Neural cell (in vitro differentiated cells): ENCODE measurements around the gene MDGA2. TPM values are rescaled to one million over a fixed set of nuclear protein-coding genes. Genes with fewer than 3 reads are reported as not detected.

Experiments
- H2AFZ ChIP-seq: fragments of 200-600, 300-800 bp; sonication (generic), shearing (Covaris generic); 2 replicates; pipeline ENCODE4 v1.6.0; 2014; ENCODE audit warnings: low read depth, mild to moderate bottlenecking, antibody characterized with exemption, low read length, moderate library complexity
- H3F3A ChIP-seq: fragments of 200-600 bp; shearing (Covaris generic); 2 replicates; pipeline ENCODE4 v1.6.1; 2016; ENCODE audit warnings: mild to moderate bottlenecking, moderate library complexity, mixed read lengths, antibody characterized with exemption, low read length; ENCODE audit not compliant: insufficient read depth, poor library complexity, severe bottlenecking
- H3K27ac ChIP-seq: fragments of 200-600, 300-800 bp; sonication (generic), shearing (Covaris generic); 2 replicates; pipeline ENCODE4 v1.5.1; 2014; ENCODE audit warnings: mild to moderate bottlenecking, low read length, moderate library complexity
- H3K27me3 ChIP-seq: fragments of 300-800, 200-600 bp; sonication (generic), shearing (Covaris generic); 2 replicates; pipeline ENCODE4 v1.6.0; 2014; ENCODE audit warnings: mild to moderate bottlenecking, low read depth, low read length, moderate library complexity; ENCODE audit not compliant: insufficient read depth
- H3K36me3 ChIP-seq: fragments of 300-800, 200-600 bp; sonication (generic), shearing (Covaris generic); 2 replicates; pipeline ENCODE4 v1.5.1; 2014; ENCODE audit warnings: mild to moderate bottlenecking, antibody characterized with exemption, low read length, moderate library complexity; ENCODE audit not compliant: insufficient read depth
- H3K4me2 ChIP-seq: fragments of 300-800, 200-600 bp; sonication (generic), shearing (Covaris generic); 2 replicates; pipeline ENCODE4 v1.6.0; 2014; ENCODE audit warnings: mild to moderate bottlenecking, low read length
- H3K4me3 ChIP-seq: fragments of 300-800, 200-600 bp; sonication (generic), shearing (Covaris generic); 2 replicates; pipeline ENCODE4 v1.5.1; 2014; ENCODE audit warnings: mild to moderate bottlenecking, low read length, moderate library complexity
- H3K79me2 ChIP-seq: fragments of 200-600 bp; shearing (Covaris generic); replicated peaks from 2 replicates; pipeline ENCODE4 v1.6.0; 2014; ENCODE audit warnings: mild to moderate bottlenecking, low read length, moderate library complexity; ENCODE audit not compliant: insufficient read depth
- H3K9ac ChIP-seq: fragments of 300-800, 200-600 bp; sonication (generic), shearing (Covaris generic); 2 replicates; pipeline ENCODE4 v1.6.1; 2016; ENCODE audit warnings: mild to moderate bottlenecking, low read length, mixed read lengths
- H3K9me2 ChIP-seq: fragments of 200-600 bp; shearing (Covaris generic); 2 replicates; pipeline ENCODE4 v1.6.1; 2016; ENCODE audit warnings: mild to moderate bottlenecking, low read length, mixed read lengths; ENCODE audit not compliant: insufficient read depth
- H3K9me3 ChIP-seq: fragments of 200-600, 300-800 bp; sonication (generic), shearing (Covaris generic); 2 replicates; pipeline ENCODE4 v1.6.1; 2016; ENCODE audit warnings: mild to moderate bottlenecking, mixed run types, low read length, moderate library complexity, mixed read lengths
- H4K20me1 ChIP-seq: fragments of 200-600 bp; shearing (Covaris generic); 2 replicates; pipeline ENCODE4 v1.6.1; 2016; ENCODE audit warnings: mild to moderate bottlenecking, mixed run types; ENCODE audit not compliant: insufficient read depth
- EP300 ChIP-seq: fragments of 450-650 bp; conservative IDR thresholded peaks from 2 replicates; pipeline ENCODE4 v1.6.1; 2014; ENCODE audit warnings: antibody characterized with exemption, mild to moderate bottlenecking, moderate library complexity; ENCODE audit not compliant: poor library complexity, severe bottlenecking
- EZH2 ChIP-seq: fragments of 200-600, 300-800 bp; shearing (Covaris generic), sonication (generic); IDR thresholded peaks from 2 replicates; pipeline ENCODE4 v1.6.1; 2014; ENCODE audit warnings: antibody characterized with exemption, low read length, borderline replicate concordance, mild to moderate bottlenecking; ENCODE audit not compliant: insufficient read depth, poor library complexity, severe bottlenecking
- MXI1 ChIP-seq: fragments of 450-650 bp; conservative IDR thresholded peaks from 2 replicates; pipeline ENCODE4 v1.6.1; 2014; ENCODE audit warnings: antibody characterized with exemption, mild to moderate bottlenecking; ENCODE audit not compliant: poor library complexity, severe bottlenecking
- POLR2AphosphoS5 ChIP-seq: IDR thresholded peaks from 2 replicates; pipeline ENCODE4 v1.6.1; 2012
- RAD21 ChIP-seq: fragments of 450-650 bp; conservative IDR thresholded peaks from 2 replicates; pipeline ENCODE4 v1.6.1; 2014; ENCODE audit warnings: antibody characterized with exemption, mild to moderate bottlenecking, moderate library complexity
- SMC3 ChIP-seq: fragments of 450-650 bp; conservative IDR thresholded peaks from 2 replicates; pipeline ENCODE4 v1.6.1; 2014; ENCODE audit warnings: antibody characterized with exemption, mild to moderate bottlenecking, moderate library complexity; ENCODE audit not compliant: poor library complexity
- TAF1 ChIP-seq: IDR thresholded peaks from 2 replicates; pipeline ENCODE4 v1.6.1; 2012; ENCODE audit warnings: low read depth
- polyA plus RNA-seq: library from polyadenylated mRNA; depleted of rRNA; stranded (reverse); fragments of >200 nt; gene quantifications from 2 replicates; pipeline ENCODE4 v1.2.3, GENCODE V29; 2014
- TF ChIP-seq, protein P1 (sequence below): IDR thresholded peaks from 2 replicates; pipeline ENCODE4 v1.6.1; 2012; ENCODE audit warnings: borderline replicate concordance
- TF ChIP-seq, protein P2 (sequence below): fragments of 450-650 bp; IDR thresholded peaks from 2 replicates; pipeline ENCODE4 v1.5.1; 2014; ENCODE audit warnings: antibody characterized with exemption, mild to moderate bottlenecking, moderate library complexity; ENCODE audit not compliant: poor library complexity, severe bottlenecking

Gene MDGA2
- polyA plus RNA-seq, 1 donor from 2014 or later = 3.8 TPM

DNA sequence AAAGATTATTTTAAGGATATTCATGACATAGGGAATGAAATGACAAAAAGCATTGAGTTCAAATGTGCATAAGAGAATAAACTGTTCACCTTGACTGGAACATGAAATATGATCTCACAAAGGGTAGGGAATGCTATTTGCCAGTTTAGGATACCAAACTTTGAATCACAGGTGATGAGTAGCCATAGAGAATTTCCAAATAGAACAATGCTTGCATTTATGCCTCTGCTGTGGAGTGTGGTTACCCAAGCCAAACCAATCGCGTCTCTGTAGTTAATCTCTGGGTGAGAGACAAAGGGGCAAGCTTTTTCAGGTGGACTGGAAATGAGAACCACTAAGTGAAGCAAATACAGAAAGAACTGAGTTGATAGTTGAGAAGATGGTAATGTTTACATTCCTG, 652.7 kb downstream of the MDGA2 start:
- H3K9me2 ChIP-seq = no peaks in the 10 kb centered on the region
- no peaks in the 10 kb centered on the region for H3K9me3 ChIP-seq
- no peaks in the 10 kb centered on the region for H3K79me2 ChIP-seq
- no peak overlapping the region for H3K4me3 ChIP-seq
- no peaks in the 10 kb centered on the region for H3F3A ChIP-seq
- H2AFZ ChIP-seq = no peak overlapping the region
- no peak overlapping the region for H3K9ac ChIP-seq
- H3K36me3 ChIP-seq = no peaks in the 10 kb centered on the region
- H3K27ac ChIP-seq = no peak overlapping the region
- H3K4me2 ChIP-seq = no peak overlapping the region
- TF ChIP-seq TAF1 (no peak), POLR2AphosphoS5 (no peak), SMC3 (no peak), EP300 (no peak), MXI1 (no peak), EZH2 (no peak), RAD21 (no peak)
- TF ChIP-seq, protein P1, sequence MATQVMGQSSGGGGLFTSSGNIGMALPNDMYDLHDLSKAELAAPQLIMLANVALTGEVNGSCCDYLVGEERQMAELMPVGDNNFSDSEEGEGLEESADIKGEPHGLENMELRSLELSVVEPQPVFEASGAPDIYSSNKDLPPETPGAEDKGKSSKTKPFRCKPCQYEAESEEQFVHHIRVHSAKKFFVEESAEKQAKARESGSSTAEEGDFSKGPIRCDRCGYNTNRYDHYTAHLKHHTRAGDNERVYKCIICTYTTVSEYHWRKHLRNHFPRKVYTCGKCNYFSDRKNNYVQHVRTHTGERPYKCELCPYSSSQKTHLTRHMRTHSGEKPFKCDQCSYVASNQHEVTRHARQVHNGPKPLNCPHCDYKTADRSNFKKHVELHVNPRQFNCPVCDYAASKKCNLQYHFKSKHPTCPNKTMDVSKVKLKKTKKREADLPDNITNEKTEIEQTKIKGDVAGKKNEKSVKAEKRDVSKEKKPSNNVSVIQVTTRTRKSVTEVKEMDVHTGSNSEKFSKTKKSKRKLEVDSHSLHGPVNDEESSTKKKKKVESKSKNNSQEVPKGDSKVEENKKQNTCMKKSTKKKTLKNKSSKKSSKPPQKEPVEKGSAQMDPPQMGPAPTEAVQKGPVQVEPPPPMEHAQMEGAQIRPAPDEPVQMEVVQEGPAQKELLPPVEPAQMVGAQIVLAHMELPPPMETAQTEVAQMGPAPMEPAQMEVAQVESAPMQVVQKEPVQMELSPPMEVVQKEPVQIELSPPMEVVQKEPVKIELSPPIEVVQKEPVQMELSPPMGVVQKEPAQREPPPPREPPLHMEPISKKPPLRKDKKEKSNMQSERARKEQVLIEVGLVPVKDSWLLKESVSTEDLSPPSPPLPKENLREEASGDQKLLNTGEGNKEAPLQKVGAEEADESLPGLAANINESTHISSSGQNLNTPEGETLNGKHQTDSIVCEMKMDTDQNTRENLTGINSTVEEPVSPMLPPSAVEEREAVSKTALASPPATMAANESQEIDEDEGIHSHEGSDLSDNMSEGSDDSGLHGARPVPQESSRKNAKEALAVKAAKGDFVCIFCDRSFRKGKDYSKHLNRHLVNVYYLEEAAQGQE = no peak
- TF ChIP-seq, protein P2, sequence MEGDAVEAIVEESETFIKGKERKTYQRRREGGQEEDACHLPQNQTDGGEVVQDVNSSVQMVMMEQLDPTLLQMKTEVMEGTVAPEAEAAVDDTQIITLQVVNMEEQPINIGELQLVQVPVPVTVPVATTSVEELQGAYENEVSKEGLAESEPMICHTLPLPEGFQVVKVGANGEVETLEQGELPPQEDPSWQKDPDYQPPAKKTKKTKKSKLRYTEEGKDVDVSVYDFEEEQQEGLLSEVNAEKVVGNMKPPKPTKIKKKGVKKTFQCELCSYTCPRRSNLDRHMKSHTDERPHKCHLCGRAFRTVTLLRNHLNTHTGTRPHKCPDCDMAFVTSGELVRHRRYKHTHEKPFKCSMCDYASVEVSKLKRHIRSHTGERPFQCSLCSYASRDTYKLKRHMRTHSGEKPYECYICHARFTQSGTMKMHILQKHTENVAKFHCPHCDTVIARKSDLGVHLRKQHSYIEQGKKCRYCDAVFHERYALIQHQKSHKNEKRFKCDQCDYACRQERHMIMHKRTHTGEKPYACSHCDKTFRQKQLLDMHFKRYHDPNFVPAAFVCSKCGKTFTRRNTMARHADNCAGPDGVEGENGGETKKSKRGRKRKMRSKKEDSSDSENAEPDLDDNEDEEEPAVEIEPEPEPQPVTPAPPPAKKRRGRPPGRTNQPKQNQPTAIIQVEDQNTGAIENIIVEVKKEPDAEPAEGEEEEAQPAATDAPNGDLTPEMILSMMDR = no peak
- no peaks in the 10 kb centered on the region for H3K27me3 ChIP-seq
- no peaks in the 10 kb centered on the region for H4K20me1 ChIP-seq

DNA sequence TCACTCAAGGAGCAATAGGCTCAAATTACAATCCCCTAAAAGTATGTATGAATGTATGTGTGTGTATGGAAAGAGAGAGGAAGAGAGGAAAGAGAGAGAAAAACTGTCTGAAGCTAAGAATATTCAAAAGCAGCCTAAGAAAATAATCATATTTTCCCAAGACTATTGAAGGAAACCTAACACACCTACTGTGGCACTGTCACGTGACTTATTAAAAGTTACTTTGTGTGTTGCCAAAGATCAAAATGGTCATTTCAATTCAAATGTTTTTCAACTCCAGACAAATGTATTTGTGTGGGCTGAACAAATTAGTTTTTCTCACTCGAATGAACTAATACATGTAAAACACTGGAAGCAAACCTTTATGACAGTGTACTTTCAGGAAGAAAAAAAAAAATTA, 654.9 kb downstream of the MDGA2 start:
- H2AFZ ChIP-seq = no peak overlapping the region
- no peaks in the 10 kb centered on the region for H3F3A ChIP-seq
- no peaks in the 10 kb centered on the region for H4K20me1 ChIP-seq
- H3K27me3 ChIP-seq = no peaks in the 10 kb centered on the region
- no peaks in the 10 kb centered on the region for H3K36me3 ChIP-seq
- H3K79me2 ChIP-seq = no peaks in the 10 kb centered on the region
- H3K4me3 ChIP-seq = no peak overlapping the region
- no peak overlapping the region for H3K27ac ChIP-seq
- no peak overlapping the region for H3K9ac ChIP-seq
- H3K9me2 ChIP-seq = no peaks in the 10 kb centered on the region
- TF ChIP-seq EP300 (no peak), MXI1 (no peak), SMC3 (no peak), POLR2AphosphoS5 (no peak), EZH2 (no peak), RAD21 (no peak)
- TF ChIP-seq, protein P2 = no peak
- no peaks in the 10 kb centered on the region for H3K9me3 ChIP-seq
- H3K4me2 ChIP-seq = no peak overlapping the region
